ENCODE data around the gene KMO.

Gene KMO

GRCh38 chr1:241636291-241636690 lies 104.1 kb downstream of the KMO start:
- H3K27ac ChIP-seq (replicated peaks): no peak overlapping the region
- DNase-seq (ENCODE audit: low read depth in 1 of 2, low spot score in 1 of 2): no peak
- H3K27me3 ChIP-seq (ENCODE audit: insufficient read depth, poor library complexity, severe bottlenecking): no peaks in the 10 kb centered on the region
- H3K4me3 ChIP-seq (replicated peaks; ENCODE audit: insufficient read depth, low read length): no peak overlapping the region
- TF ChIP-seq REST (IDR thresholded peaks at IDR 0.05; ENCODE audit: insufficient replicate concordance, low read depth): no peak
- no peak for TF ChIP-seq CTCF (IDR thresholded peaks at IDR 0.05; ENCODE audit: insufficient read depth, low read length)
- no peak for TF ChIP-seq POLR2AphosphoS5 (IDR thresholded peaks at IDR 0.05; ENCODE audit: low read depth)
- no peak for TF ChIP-seq GABPA (IDR thresholded peaks at IDR 0.05; ENCODE audit: low read depth)
- no peak for TF ChIP-seq SPI1 (IDR thresholded peaks at IDR 0.05; ENCODE audit: borderline replicate concordance, low read depth)

GRCh38 chr1:241637046-241637590 lies 104.9 kb downstream of the KMO start:
- H3K27me3 ChIP-seq (ENCODE audit: insufficient read depth, poor library complexity, severe bottlenecking): no peaks in the 10 kb centered on the region
- TF ChIP-seq CTCF (IDR thresholded peaks at IDR 0.05; ENCODE audit: insufficient read depth, low read length): no peak
- TF ChIP-seq POLR2AphosphoS5 (IDR thresholded peaks at IDR 0.05; ENCODE audit: low read depth): no peak
- no peak for TF ChIP-seq SPI1 (IDR thresholded peaks at IDR 0.05; ENCODE audit: borderline replicate concordance, low read depth)
- TF ChIP-seq REST (IDR thresholded peaks at IDR 0.05; ENCODE audit: insufficient replicate concordance, low read depth): no peak
- TF ChIP-seq GABPA (IDR thresholded peaks at IDR 0.05; ENCODE audit: low read depth): no peak
- no peak overlapping the region for H3K27ac ChIP-seq (replicated peaks)
- DNase-seq (ENCODE audit: low read depth in 1 of 2, low spot score in 1 of 2): no peak
- H3K4me3 ChIP-seq (replicated peaks; ENCODE audit: insufficient read depth, low read length): peak overlapping the region; percentile 81

- peak; percentile 64 to 82 for DNase-seq (ENCODE audit: low read depth in 1 of 2, low spot score in 1 of 2)
- H3K27ac ChIP-seq (replicated peaks): no peak overlapping the region
- TF ChIP-seq SPI1 (IDR thresholded peaks at IDR 0.05; ENCODE audit: borderline replicate concordance, low read depth): peak; percentile 74; the same call in 1 of the 2 replicates
- TF ChIP-seq CTCF (IDR thresholded peaks at IDR 0.05; ENCODE audit: insufficient read depth, low read length): no peak
- no peaks in the 10 kb centered on the region for H3K27me3 ChIP-seq (ENCODE audit: insufficient read depth, poor library complexity, severe bottlenecking)
- H3K4me3 ChIP-seq (replicated peaks; ENCODE audit: insufficient read depth, low read length): peak overlapping the region; percentile 81
These were observed 105.4 kb downstream of the KMO start for GRCh38 chr1:241637604-241638003.

- Histone ChIP-seq H3K4me3 (replicated peaks; ENCODE audit: insufficient read depth, low read length) (peak overlapping the region; percentile 81), H3K27me3 (ENCODE audit: insufficient read depth, poor library complexity, severe bottlenecking) (no peaks in the 10 kb centered on the region), H3K27ac (replicated peaks) (no peak overlapping the region)
- no peak for DNase-seq (ENCODE audit: low read depth in 1 of 2, low spot score in 1 of 2)
- TF ChIP-seq GABPA (IDR thresholded peaks at IDR 0.05; ENCODE audit: low read depth) (peak; percentile 29), POLR2AphosphoS5 (IDR thresholded peaks at IDR 0.05; ENCODE audit: low read depth) (no peak)
These were observed 106.0 kb downstream of the KMO start for GRCh38 chr1:241638099-241638682.
